NCI-H1092 treated with DMSO at 0.1 percent for 48 hours (cell line): ENCODE measurements around the gene PHKA2.
"Not testable (repeated sequence)": the region's sequence is repeated elsewhere in the genome, so short reads cannot be mapped to it uniquely, and the experiment has no call there.

Source experiments
- DNase-seq: peaks from one replicate; lab custom pipeline; 2025; lab: John Stamatoyannopoulos, UW

The PHKA2 gene

GRCh38 chrX:18983666-18984380 is at the start of gene PHKA2:
Gene PHKA2, minus strand, starts transcription at chrX:18984114. Its CDS starts 182 bp downstream, at chrX:18983932.
- no peak for DNase-seq

- no peak for DNase-seq
Measured at GRCh38 chrX:19030805-19031204, 46.9 kb upstream of the PHKA2 start.

- DNase-seq, result no peak
Measured at GRCh38 chrX:19028560-19028959, 44.6 kb upstream of the PHKA2 start.

GRCh38 chrX:19024366-19024765 is 40.5 kb upstream of the PHKA2 start:
- DNase-seq, result no peak

- DNase-seq, result no peak
Measured at GRCh38 chrX:19019996-19020395, 36.1 kb upstream of the PHKA2 start.

GRCh38 chrX:19017271-19017670 is 33.4 kb upstream of the PHKA2 start:
- DNase-seq, result peak; percentile 3

DNA sequence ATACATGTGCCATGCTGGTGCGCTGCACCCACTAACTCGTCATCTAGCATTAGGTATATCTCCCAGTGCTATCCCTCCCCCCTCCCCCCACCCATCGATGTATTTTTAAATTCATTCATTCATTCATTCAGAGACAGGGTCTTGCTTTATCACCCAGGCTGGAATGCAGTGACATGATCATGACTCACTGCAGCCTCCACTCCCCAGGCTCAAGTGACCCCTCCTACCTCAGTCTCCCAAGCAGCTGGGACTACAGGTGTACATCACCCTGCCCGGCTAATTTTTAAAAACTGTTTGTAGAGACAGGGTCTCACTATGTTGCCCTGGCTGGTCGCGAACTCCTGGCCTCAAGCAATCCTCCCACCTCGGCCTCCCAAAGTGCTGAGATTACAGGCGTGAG is 32.7 kb upstream of the PHKA2 start:
- DNase-seq, result not testable (repeated sequence)

DNA sequence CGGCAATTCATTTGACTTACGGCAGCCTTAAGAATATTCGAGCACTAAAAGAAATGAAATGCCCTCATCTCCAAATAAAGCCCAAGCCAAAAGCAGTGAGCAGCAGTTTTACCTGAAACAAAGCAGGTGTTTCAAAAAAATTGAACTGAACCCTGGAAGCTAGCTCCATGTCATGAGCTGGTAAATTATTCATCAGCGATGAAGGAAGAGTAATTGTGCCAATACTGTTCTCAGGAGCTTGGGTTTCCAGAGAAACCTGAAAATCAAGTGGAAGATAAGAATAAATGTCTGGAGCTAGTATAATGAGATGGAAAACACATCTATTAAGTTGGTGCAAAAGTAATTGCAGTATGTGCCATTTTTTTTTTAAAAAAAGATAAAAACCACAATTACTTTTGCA is 24.0 kb upstream of the PHKA2 start:
- no peak for DNase-seq

GRCh38 chrX:19007011-19007410 is 23.1 kb upstream of the PHKA2 start:
- no peak for DNase-seq

- no peak for DNase-seq
Measured at GRCh38 chrX:19005909-19006308, 22.0 kb upstream of the PHKA2 start.

- DNase-seq, result no peak
Measured at GRCh38 chrX:19003756-19004155, 19.8 kb upstream of the PHKA2 start.

DNA sequence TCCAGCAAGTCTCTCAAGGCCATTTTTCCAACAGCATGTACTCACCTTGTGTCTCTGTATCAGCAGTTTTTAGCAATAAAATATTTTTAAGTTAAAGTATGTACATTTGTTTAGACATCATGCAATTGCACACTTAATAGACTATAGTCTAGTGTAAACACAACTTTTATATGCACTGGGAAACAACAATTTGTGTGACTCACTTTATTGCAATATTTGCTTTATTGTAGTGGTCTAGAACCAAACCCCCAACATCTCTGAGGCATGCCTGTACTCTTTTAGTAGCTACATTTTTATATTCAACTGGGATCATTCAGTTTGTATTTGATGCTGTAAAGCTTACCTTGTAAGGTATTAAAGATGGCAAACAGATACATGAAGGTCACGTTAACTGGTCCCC is 14.7 kb upstream of the PHKA2 start:
- DNase-seq, result no peak

- no peak for DNase-seq
Measured at GRCh38 chrX:18997916-18998315, 14.0 kb upstream of the PHKA2 start.

- DNase-seq, result no peak
Measured at GRCh38 chrX:18996536-18996935, 12.6 kb upstream of the PHKA2 start.

DNA sequence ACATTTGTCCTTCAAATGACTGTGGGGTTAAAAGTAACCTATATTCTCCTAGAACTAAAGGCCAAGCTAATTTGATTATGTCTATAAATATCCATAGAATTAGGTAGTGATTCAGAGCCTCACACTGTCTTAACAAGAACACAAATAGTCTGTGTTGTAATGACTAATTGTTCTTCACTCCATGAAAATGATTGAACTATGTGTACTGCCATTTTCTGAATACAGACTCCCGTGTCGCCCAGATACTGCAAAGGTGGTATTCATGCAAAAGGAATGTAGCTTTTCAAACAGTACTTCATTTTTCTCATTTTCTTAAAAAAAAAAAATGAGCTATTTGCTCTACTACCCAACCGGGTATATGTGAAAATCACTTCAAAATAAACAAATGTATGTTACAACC is 11.3 kb upstream of the PHKA2 start:
- DNase-seq, result no peak

DNA sequence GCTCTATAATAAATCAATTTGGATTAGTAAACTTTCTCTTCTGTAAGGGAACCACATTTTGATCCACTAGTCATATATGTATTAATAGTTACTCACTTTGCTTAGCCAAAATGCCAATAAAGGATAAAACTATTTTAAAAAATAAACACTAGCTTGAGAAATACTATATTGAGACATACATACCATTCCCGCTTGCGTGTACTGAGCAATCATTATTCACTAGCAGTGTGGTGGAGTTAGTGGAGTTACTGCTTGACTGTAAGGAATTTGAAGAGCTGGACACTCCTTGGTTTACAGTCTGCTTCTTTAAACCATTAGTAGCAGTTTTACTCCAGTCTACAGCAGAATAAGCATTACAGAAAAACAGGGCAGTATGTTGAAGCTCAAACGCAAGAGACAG is 10.8 kb upstream of the PHKA2 start:
- no peak for DNase-seq

- DNase-seq, result no peak
Measured at GRCh38 chrX:18992829-18993228, 8.9 kb upstream of the PHKA2 start.

GRCh38 chrX:18985186-18985435 is 1.2 kb upstream of the PHKA2 start:
- no peak for DNase-seq

GRCh38 chrX:18984381-18985185 is 669 bp upstream of the PHKA2 start:
- DNase-seq, result peak; percentile 88

GRCh38 chrX:18981124-18981807 is 2.6 kb downstream of the PHKA2 start:
- DNase-seq, result no peak

- not testable (repeated sequence) for DNase-seq
Measured at GRCh38 chrX:18980262-18980661, 3.7 kb downstream of the PHKA2 start.

- DNase-seq, result no peak
Measured at GRCh38 chrX:18974993-18975392, 8.9 kb downstream of the PHKA2 start.

DNA sequence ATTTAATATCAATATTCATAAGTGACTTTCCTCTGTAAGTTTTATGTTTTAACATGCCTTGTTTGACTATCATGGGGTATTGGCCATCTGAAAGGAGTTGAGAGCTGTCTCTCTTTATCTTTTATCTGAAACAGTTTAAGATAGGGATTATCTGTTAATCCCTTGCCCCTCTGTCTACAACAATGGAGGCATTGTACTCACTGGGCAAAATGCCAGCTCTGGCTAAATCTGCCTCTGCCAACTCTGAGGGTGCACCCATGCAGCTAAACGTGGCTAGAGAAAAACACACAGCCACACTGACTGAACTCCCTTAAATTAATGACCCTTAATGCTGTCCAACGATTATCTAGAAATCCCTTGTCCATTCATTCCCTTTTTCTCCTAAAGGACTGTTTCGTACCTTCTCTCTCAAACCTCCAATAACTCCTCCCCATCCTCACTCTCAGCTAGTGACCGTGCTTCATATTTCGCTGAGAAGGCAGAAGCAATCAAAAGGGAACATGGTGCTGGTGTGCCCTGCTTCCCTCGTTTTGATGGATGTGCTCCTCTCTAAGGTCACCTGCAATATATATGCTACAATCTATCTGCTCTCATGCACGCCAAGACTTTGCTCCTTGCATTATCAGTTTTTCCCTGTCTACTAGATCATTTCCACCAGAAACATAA is 10.3 kb downstream of the PHKA2 start:
- peak; percentile 18 for DNase-seq
